ENCODE measurements around the gene SLC25A10. TPM values are rescaled to one million over a fixed set of nuclear protein-coding genes. Genes with fewer than 3 reads are reported as not detected.
"Not testable (repeated sequence)": the region's sequence is repeated elsewhere in the genome, so short reads cannot be mapped to it uniquely, and the experiment has no call there.

Gene SLC25A10
- total and polyA plus RNA-seq, 9 donors: 0.12 to 9.8 (median 7.9) TPM

DNA sequence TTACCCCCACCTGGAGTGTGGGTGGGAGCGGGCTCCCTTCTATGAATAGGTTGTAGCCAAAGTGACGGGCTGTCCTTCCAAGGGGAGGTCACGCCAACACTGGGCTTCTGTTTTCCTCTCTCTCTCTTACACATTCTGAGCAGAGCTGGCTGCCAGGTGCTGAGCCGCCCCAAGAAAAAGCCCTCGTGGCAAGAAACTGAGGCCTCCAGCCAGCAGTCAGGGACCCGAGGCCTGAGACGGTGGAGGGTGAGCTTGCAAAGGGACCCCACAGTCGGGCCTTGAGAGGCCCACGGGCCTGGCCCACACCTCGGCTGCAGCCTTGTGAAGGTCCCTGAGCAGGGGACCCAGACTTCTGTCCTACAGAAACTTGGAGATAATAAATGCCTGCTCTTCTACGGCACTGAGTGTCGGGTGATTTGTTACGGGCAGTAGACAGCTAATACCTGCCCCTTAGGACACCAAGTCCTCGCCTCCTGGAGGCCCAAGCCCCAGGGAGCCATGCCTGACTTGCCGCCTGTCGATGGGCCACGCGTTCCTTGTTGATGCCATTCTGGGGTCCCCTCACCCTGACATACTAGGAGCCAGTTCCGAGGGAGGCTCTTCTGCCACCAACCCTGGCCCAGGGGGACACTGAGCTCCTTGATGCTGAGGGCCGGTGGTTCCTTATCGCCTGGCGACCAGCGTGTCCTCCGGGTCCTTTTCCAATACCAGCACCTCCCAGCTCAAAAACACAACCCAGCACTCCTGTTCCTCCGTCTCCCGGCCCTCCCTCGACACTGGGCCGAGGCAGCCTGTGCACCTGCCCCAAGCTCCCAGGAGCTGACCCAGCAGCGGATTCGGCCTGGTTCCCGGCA lies 26.1 kb downstream of the SLC25A10 start:
- peaks cover 0 to 2% of the 10 kb centered on the region in 2 donors for H3K9me3 ChIP-seq
- no peaks in the 10 kb centered on the region for H3K4me1 ChIP-seq (ENCODE audit: insufficient read depth)
- H3K36me3 ChIP-seq: no peaks in the 10 kb centered on the region
- intact Hi-C loops (cut with DNase I): no loop called here
- H3K27me3 ChIP-seq: no peaks in the 10 kb centered on the region
- no peak overlapping the region for H3K4me3 ChIP-seq
- WGBS, 3 donors: 83 to 86% (median 84%) methylated on average over 29 to 31 of the region's 31 CpGs
- TF ChIP-seq POLR2A (IDR thresholded peaks at IDR 0.05): no peak
- TF ChIP-seq, protein P1, sequence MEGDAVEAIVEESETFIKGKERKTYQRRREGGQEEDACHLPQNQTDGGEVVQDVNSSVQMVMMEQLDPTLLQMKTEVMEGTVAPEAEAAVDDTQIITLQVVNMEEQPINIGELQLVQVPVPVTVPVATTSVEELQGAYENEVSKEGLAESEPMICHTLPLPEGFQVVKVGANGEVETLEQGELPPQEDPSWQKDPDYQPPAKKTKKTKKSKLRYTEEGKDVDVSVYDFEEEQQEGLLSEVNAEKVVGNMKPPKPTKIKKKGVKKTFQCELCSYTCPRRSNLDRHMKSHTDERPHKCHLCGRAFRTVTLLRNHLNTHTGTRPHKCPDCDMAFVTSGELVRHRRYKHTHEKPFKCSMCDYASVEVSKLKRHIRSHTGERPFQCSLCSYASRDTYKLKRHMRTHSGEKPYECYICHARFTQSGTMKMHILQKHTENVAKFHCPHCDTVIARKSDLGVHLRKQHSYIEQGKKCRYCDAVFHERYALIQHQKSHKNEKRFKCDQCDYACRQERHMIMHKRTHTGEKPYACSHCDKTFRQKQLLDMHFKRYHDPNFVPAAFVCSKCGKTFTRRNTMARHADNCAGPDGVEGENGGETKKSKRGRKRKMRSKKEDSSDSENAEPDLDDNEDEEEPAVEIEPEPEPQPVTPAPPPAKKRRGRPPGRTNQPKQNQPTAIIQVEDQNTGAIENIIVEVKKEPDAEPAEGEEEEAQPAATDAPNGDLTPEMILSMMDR (IDR thresholded peaks at IDR 0.05): no peak
- no peak for TF ChIP-seq EP300 (IDR thresholded peaks at IDR 0.05)
- DNase-seq: no peak
- H3K27ac ChIP-seq: no peak overlapping the region

DNA sequence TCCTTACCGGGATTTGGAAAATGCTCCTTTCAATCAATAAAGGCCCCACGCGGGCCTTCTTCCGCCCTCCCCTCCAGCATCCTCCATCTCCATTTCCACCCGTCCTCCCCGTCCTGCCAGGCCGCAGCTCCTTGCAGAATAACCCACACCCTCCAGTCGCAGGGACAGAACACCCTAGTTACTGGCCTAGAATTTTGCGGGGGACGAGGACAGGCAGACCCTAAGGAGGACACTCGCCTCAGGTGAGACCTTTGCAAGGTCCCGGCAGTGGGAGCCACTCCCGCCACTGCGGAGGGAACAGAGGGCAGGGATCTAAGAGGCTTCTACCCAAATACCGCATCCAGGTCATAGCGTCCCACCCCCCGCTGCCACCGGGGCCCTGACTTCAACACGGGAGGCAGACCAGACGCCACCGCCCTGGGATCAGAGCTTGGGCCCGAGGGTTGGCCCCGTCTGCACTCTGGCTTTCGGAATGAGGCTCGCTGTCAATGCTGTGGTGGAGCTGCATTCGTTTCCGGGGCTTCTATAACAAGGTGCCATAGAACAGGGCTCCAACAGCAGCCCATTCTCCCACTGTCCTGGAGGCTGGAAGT lies 26.8 kb downstream of the SLC25A10 start:
- no peak for DNase-seq
- TF ChIP-seq EP300 (IDR thresholded peaks at IDR 0.05) (no peak), POLR2A (IDR thresholded peaks at IDR 0.05) (no peak)
- TF ChIP-seq, protein P1 (IDR thresholded peaks at IDR 0.05): no peak
- Histone ChIP-seq H3K36me3 (no peaks in the 10 kb centered on the region), H3K4me1 (ENCODE audit: insufficient read depth) (no peaks in the 10 kb centered on the region), H3K27me3 (no peaks in the 10 kb centered on the region), H3K9me3 (peaks cover 0 to 2% of the 10 kb centered on the region in 2 donors), H3K27ac (no peak overlapping the region), H3K4me3 (no peak overlapping the region)
- 78 to 80% (median 80%) methylated on average over 27 of the region's 27 CpGs for WGBS, 3 donors
- intact Hi-C loops (cut with DNase I): no loop called here

DNA sequence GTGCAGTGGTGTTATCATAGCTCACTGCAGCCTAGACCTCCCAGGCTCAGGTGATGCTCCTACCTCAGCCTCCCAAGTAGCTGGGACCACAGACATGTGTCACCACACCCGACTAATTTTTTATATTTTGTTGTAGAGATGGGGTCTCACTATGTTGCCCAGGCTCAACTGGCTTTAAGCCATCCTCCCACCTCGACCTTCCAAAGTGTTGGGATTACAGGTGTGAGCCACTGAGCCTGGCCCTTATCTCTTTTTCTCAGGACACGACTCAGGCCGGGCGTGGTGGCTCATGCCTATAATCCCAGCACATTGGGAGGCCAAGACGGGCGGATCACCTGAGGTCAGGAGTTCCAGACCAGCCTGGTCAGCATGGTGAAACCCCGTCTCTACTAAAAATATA lies 27.5 kb downstream of the SLC25A10 start:
- H3K4me3 ChIP-seq; H3K4me1 ChIP-seq (ENCODE audit: insufficient read depth); H3K36me3 ChIP-seq; H3K9me3 ChIP-seq; intact Hi-C loops (cut with DNase I); DNase-seq; H3K27me3 ChIP-seq; H3K27ac ChIP-seq: not testable (repeated sequence)
- WGBS, 3 donors: 88 to 94% (median 90%) methylated on average over 8 of the region's 8 CpGs

DNA sequence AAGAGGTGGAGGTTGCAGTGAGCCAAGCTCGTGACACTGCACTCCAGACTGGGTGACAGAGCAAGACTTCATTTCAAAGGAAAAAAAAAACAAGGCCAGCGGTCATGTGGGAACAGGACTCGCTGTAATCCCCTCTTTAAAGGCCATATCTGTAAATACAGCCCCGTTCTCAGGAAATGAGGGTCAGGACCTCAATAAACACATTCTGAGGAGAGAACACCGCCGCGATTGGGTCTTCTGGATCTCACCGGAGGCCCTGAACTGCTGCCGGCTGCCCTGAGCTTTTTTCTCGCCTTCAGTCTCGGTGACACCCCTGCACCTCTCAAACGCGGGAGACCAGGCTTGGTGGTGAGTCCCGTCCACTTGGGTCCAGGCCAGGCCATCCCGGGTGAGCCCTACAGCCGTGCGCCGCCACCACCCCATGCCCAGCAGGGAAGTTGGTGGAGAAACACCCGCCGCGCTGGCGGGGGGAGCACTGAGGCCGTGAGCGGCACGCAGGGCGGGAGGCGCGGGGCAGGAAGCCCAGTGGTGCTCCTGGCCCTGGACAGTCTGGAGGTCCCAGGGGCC lies 28.4 kb downstream of the SLC25A10 start:
- Histone ChIP-seq H3K27ac (no peak overlapping the region), H3K4me3 (no peak overlapping the region), H3K27me3 (no peaks in the 10 kb centered on the region), H3K4me1 (ENCODE audit: insufficient read depth) (no peaks in the 10 kb centered on the region), H3K36me3 (no peaks in the 10 kb centered on the region), H3K9me3 (peaks cover 0 to 2% of the 10 kb centered on the region in 2 donors)
- DNase-seq: peak in 1 of 5 donors; percentile 28
- TF ChIP-seq EP300 (IDR thresholded peaks at IDR 0.05): no peak
- TF ChIP-seq, protein P1 (IDR thresholded peaks at IDR 0.05): no peak
- TF ChIP-seq POLR2A (IDR thresholded peaks at IDR 0.05): no peak
- intact Hi-C loops (cut with DNase I): no loop called here
- WGBS, 3 donors: 45 to 48% (median 47%) methylated on average over 27 to 28 of the region's 28 CpGs
